Activated CD8-positive, alpha-beta T cell treated with anti-CD3 and anti-CD28 coated beads for 36 hours (primary cell): ENCODE data around the gene FN3K. TPM values are rescaled to one million over a fixed set of nuclear protein-coding genes. Genes with fewer than 3 reads are reported as not detected.

ENCODE experiments used
- ATAC-seq: fragments of 200-7000 bp; cut with Tn5 transposase; one replicate; pipeline ENCODE4 v1.10.0; 2021; ENCODE audit warnings: mild to moderate bottlenecking, moderate library complexity
- CTCF ChIA-PET: fragments of 350-600 bp; sonication (Branson Sonifier 250); formaldehyde crosslinking; loops from one replicate; lab custom pipeline; 2021; ENCODE audit warnings: antibody characterized with exemption; lab: Charles Lee
- POLR2A ChIA-PET: fragments of 350-600 bp; sonication (Branson Sonifier 250); formaldehyde crosslinking; loops from one replicate; lab custom pipeline; 2021; ENCODE audit warnings: antibody characterized with exemption; lab: Charles Lee
- DNase-seq: peaks from one replicate; pipeline ENCODE4 v3.0.0-alpha.2; 2020
- H3K27ac Mint-ChIP-seq: one replicate; pipeline ENCODE4 v1.8.0; 2021; ENCODE audit warnings: mild to moderate bottlenecking, mixed read lengths
- H3K27me3 Mint-ChIP-seq: one replicate; pipeline ENCODE4 v1.8.0; 2021; ENCODE audit warnings: mixed read lengths
- H3K36me3 Mint-ChIP-seq: one replicate; pipeline ENCODE4 v1.8.0; 2021; ENCODE audit warnings: low read depth, mixed read lengths
- H3K4me1 Mint-ChIP-seq: one replicate; pipeline ENCODE4 v1.8.0; 2021; ENCODE audit warnings: low read depth, mixed read lengths
- H3K4me3 Mint-ChIP-seq: one replicate; pipeline ENCODE4 v1.8.0; 2021; ENCODE audit warnings: mild to moderate bottlenecking, moderate library complexity, mixed read lengths
- H3K9me3 Mint-ChIP-seq: one replicate; pipeline ENCODE4 v1.8.0; 2021; ENCODE audit warnings: mixed read lengths
- CTCF ChIP-seq: fragments of 200-600 bp; IDR thresholded peaks from one replicate; pipeline ENCODE4 v1.8.0; 2022; ENCODE audit warnings: antibody characterized with exemption, mild to moderate bottlenecking
- intact Hi-C: fragments of 100-400 bp; cut with micrococcal nuclease; formaldehyde crosslinking; loops from one replicate; pipeline ENCODE4 v1.10.0; 2022
- total RNA-seq, 2 experiments: library from RNA; stranded (reverse); gene quantifications; one replicate each; pipeline ENCODE4 v1.2.3, GENCODE V29; 2021

FN3K gene
- total RNA-seq, 2 experiments from 2014 or later = 0.96 to 1.2 TPM

GRCh38 chr17:82689077-82689476 lies 46.3 kb upstream of the FN3K start:
- Mint-ChIP-seq H3K4me3 (no peak overlapping the region), H3K36me3 (peaks cover 7% of the 10 kb centered on the region), H3K27ac (no peak overlapping the region), H3K4me1 (peaks cover 17% of the 10 kb centered on the region), H3K27me3 (no peaks in the 10 kb centered on the region), H3K9me3 (peaks cover 4% of the 10 kb centered on the region)
- CTCF ChIA-PET = interaction anchor here (1.1 kb wide), 1 partner anchor 23 kb away, joined by 3 read pairs; no protein-coding TSS in a partner anchor
- DNase-seq (no peak), ATAC-seq (no peak)
- no peak for TF ChIP-seq CTCF
- POLR2A ChIA-PET = no interaction called here
- intact Hi-C loops = no loop called here

- intact Hi-C loops = no loop called here
- Mint-ChIP-seq H3K27me3 (no peaks in the 10 kb centered on the region), H3K36me3 (peaks cover 14% of the 10 kb centered on the region), H3K9me3 (peaks cover 13% of the 10 kb centered on the region), H3K27ac (no peak overlapping the region), H3K4me1 (peaks cover 17% of the 10 kb centered on the region), H3K4me3 (no peak overlapping the region)
- no peak for DNase-seq
- ChIA-PET CTCF (interaction anchor here (1.1 kb wide), 1 partner anchor 83 kb away, joined by 3 read pairs; no protein-coding TSS in a partner anchor), POLR2A (interaction anchor here (0.6 to 0.8 kb wide), 3 partner anchors 23 to 230 kb away, joined by 3 read pairs; no protein-coding TSS in a partner anchor)
- TF ChIP-seq CTCF = no peak
- ATAC-seq = no peak
Observed at GRCh38 chr17:82690786-82691489, 44.5 kb upstream of the FN3K start.

DNA sequence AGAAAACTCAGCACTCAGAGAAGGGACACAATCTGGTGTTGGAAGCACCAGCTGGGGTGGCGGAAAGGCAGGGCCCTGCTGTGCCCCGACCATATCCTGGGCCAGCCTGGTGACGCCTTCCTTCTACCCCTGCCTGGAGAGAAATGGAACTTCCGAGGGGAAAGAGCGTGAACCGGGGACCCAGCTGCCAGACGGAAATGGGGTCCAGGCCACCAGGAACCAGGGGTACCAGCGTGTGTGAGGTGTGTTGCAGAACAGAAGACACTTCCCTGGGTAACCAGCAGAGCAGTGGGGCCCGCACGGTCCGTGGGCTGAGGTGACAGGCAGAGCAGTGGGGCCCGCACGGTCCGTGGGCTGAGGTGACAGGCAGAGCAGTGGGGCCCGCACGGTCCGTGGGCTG lies 43.7 kb upstream of the FN3K start:
- DNase-seq = peak; percentile 27
- intact Hi-C loops = no loop called here
- no peak for ATAC-seq
- Mint-ChIP-seq H3K27ac (peak overlapping the region; percentile 30), H3K4me1 (peaks cover 17% of the 10 kb centered on the region), H3K4me3 (no peak overlapping the region), H3K36me3 (peaks cover 16% of the 10 kb centered on the region), H3K27me3 (no peaks in the 10 kb centered on the region), H3K9me3 (peaks cover 13% of the 10 kb centered on the region)
- ChIA-PET POLR2A (interaction anchor here (0.7 kb wide), 1 partner anchor 184 kb away, joined by 3 read pairs; no protein-coding TSS in a partner anchor), CTCF (interaction anchor here (1.1 kb wide), 1 partner anchor 83 kb away, joined by 3 read pairs; no protein-coding TSS in a partner anchor)
- TF ChIP-seq CTCF = no peak

DNA sequence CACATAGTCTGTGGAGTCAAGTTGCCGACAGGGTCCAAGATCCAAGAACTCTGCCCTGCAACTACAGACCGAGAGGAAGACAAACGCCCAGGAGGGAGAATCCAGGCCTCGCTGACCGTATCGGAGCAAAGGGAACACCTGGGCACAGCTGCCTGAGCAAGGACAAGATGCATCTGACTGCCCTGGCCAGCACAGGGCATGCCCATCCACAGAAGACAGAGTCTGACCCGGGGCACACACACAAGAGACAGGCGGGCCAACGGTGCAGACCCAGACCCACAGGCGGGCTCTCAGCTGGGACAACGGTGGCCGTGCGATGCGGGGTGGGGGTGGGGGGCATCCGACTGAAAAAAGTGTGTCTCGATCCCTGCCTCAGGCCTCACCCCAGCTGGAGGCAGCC lies 43.1 kb upstream of the FN3K start:
- no peak for DNase-seq
- POLR2A ChIA-PET = no interaction called here

More for the DNA sequence above, 43.1 kb upstream of the FN3K start:
- no peak for TF ChIP-seq CTCF
- H3K9me3 Mint-ChIP-seq = peaks cover 13% of the 10 kb centered on the region
- peaks cover 2% of the 10 kb centered on the region for H3K27me3 Mint-ChIP-seq
- intact Hi-C loops = no loop called here
- CTCF ChIA-PET = no interaction called here
- ATAC-seq = no peak
- no peak overlapping the region for H3K27ac Mint-ChIP-seq
- peaks cover 16% of the 10 kb centered on the region for H3K36me3 Mint-ChIP-seq
- peaks cover 21% of the 10 kb centered on the region for H3K4me1 Mint-ChIP-seq
- H3K4me3 Mint-ChIP-seq = no peak overlapping the region
